Left forelimb (tissue), 1 donor: ENCODE results near the gene THSD7B.
"Not testable (repeated sequence)": the region's sequence is repeated elsewhere in the genome, so short reads cannot be mapped to it uniquely, and the experiment has no call there.

Source experiments
- DNase-seq: peaks from one replicate; pipeline ENCODE4 v3.0.0-alpha.2; 2018; ENCODE audit warnings: low spot score

THSD7B gene

GRCh38 chr2:137535897-137536296, 770.6 kb downstream of the THSD7B start:
- DNase-seq, result no peak

GRCh38 chr2:137539336-137539735, 774.0 kb downstream of the THSD7B start:
- DNase-seq, result no peak

GRCh38 chr2:137547842-137548241, 782.5 kb downstream of the THSD7B start:
- no peak for DNase-seq

- DNase-seq, result no peak
These were observed 801.0 kb downstream of the THSD7B start for GRCh38 chr2:137566387-137566786.

GRCh38 chr2:137570484-137570883, 805.1 kb downstream of the THSD7B start:
- no peak for DNase-seq

GRCh38 chr2:137587834-137588233, 822.5 kb downstream of the THSD7B start:
- DNase-seq, result not testable (repeated sequence)

GRCh38 chr2:137588578-137588977, 823.2 kb downstream of the THSD7B start:
- not testable (repeated sequence) for DNase-seq

- DNase-seq, result no peak
These were observed 824.8 kb downstream of the THSD7B start for GRCh38 chr2:137590102-137590501.

GRCh38 chr2:137607722-137608318, 842.5 kb downstream of the THSD7B start:
- no peak for DNase-seq

GRCh38 chr2:137638932-137639331, 873.6 kb downstream of the THSD7B start:
- no peak for DNase-seq

- no peak for DNase-seq
These were observed 879.4 kb downstream of the THSD7B start for GRCh38 chr2:137644731-137645130.

GRCh38 chr2:137654046-137654445, 888.7 kb downstream of the THSD7B start:
- DNase-seq, result no peak

GRCh38 chr2:137655814-137656213, 890.5 kb downstream of the THSD7B start:
- no peak for DNase-seq

- DNase-seq, result no peak
These were observed 893.1 kb downstream of the THSD7B start for GRCh38 chr2:137658433-137658832.

- no peak for DNase-seq
These were observed 894.3 kb downstream of the THSD7B start for GRCh38 chr2:137659616-137660015.

- no peak for DNase-seq
These were observed 904.8 kb downstream of the THSD7B start for GRCh38 chr2:137670111-137670510.

- no peak for DNase-seq
These were observed 907.7 kb downstream of the THSD7B start for GRCh38 chr2:137672989-137673552.

- no peak for DNase-seq
These were observed 909.6 kb downstream of the THSD7B start for GRCh38 chr2:137674991-137675390.

- no peak for DNase-seq
These were observed 910.4 kb downstream of the THSD7B start for GRCh38 chr2:137675584-137676327.

- DNase-seq, result no peak
These were observed 911.0 kb downstream of the THSD7B start for GRCh38 chr2:137676346-137676745.

GRCh38 chr2:137677466-137677865, 912.1 kb downstream of the THSD7B start:
- no peak for DNase-seq

GRCh38 chr2:137689549-137689948, 924.2 kb downstream of the THSD7B start:
- no peak for DNase-seq

GRCh38 chr2:137693534-137693933, 928.2 kb downstream of the THSD7B start:
- DNase-seq, result no peak
